K562 (cell line): ENCODE data around the gene PI4K2A.

Source experiments
- ARHGAP35 ChIP-seq: fragments of 450-650 bp; IDR thresholded peaks from 2 replicates; pipeline ENCODE4 v1.6.1; 2018; ENCODE audit not compliant: partially characterized antibody
- EP300 ChIP-seq: IDR thresholded peaks from 2 replicates; pipeline ENCODE4 v1.6.1; 2012; ENCODE audit warnings: low read length, improper control_type of control experiment
- TEAD4 ChIP-seq, 2 experiments: sonication (generic) in 1 of 2; formaldehyde crosslinking in 1 of 2; IDR thresholded peaks; 2 replicates each; pipeline versions ENCODE4 v1.6.1 to v1.8.0; 2012 to 2022; ENCODE audit warnings: borderline replicate concordance in 1 of 2, inconsistent platforms in 1 of 2, low read length in 1 of 2, mild to moderate bottlenecking in 1 of 2, missing genetic modification reagents in 1 of 2
- ZNF507 ChIP-seq: conservative IDR thresholded peaks from 2 replicates; pipeline ENCODE4 v1.6.1; 2017; ENCODE audit warnings: missing genetic modification characterization, missing compliant biosample characterization
- ZNF644 ChIP-seq: fragments of 200-800 bp; sonication (Bioruptor generic); IDR thresholded peaks from 2 replicates; pipeline ENCODE4 v1.6.1; 2016; ENCODE audit warnings: low read depth, missing genetic modification characterization, missing compliant biosample characterization
- TF ChIP-seq, protein P1 (sequence below): sonication (generic); formaldehyde crosslinking; IDR thresholded peaks from 2 replicates; pipeline ENCODE4 v1.8.0; 2022; ENCODE audit warnings: missing genetic modification reagents, mild to moderate bottlenecking, borderline replicate concordance

DNA sequence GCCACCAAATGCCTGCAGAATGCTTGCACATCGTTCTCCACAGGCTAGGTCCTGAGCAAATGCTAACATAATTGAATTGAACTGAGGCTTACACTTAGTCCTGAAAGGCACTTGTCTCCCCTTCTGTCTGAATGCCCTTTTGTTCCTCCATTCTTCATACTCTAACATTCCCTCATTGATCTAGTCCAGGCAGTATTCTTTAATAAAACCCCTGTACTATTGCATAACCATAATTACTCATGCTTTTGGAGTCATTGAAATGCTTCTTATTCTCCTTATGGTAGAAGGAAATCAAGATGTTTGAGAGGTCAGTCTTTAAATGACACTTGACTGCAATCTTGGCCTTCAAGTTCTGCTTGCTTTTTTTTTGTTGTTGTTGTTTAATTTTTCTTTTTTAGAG is 7.1 kb downstream of the PI4K2A start:
- TF ChIP-seq ARHGAP35 (no peak), TEAD4 (IDR thresholded peaks at IDR 0.05; ENCODE audit: low read length) (no peak), TEAD4 (CRISPR knock-in tag; IDR thresholded peaks at IDR 0.05; ENCODE audit: borderline replicate concordance) (no peak), ZNF644 (tag) (no peak), EP300 (no peak), ZNF507 (tag) (no peak)
- TF ChIP-seq, protein P1, sequence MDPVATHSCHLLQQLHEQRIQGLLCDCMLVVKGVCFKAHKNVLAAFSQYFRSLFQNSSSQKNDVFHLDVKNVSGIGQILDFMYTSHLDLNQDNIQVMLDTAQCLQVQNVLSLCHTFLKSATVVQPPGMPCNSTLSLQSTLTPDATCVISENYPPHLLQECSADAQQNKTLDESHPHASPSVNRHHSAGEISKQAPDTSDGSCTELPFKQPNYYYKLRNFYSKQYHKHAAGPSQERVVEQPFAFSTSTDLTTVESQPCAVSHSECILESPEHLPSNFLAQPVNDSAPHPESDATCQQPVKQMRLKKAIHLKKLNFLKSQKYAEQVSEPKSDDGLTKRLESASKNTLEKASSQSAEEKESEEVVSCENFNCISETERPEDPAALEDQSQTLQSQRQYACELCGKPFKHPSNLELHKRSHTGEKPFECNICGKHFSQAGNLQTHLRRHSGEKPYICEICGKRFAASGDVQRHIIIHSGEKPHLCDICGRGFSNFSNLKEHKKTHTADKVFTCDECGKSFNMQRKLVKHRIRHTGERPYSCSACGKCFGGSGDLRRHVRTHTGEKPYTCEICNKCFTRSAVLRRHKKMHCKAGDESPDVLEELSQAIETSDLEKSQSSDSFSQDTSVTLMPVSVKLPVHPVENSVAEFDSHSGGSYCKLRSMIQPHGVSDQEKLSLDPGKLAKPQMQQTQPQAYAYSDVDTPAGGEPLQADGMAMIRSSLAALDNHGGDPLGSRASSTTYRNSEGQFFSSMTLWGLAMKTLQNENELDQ (CRISPR knock-in tag) = no peak
